OCI-LY3 (cell line): ENCODE data around the gene CALD1.

Experiments used
- EZH2phosphoT487 ChIP-seq: fragments of 200-600 bp; shearing (Covaris generic); IDR thresholded peaks from 2 replicates; pipeline ENCODE4 v1.6.1; 2018; ENCODE audit warnings: antibody characterized with exemption, mixed run types, low read depth
- TF ChIP-seq, protein P1 (sequence below): fragments of 200-600, 300-600 bp; sonication (generic); IDR thresholded peaks from 2 replicates; pipeline ENCODE4 v1.5.1; 2014; ENCODE audit warnings: antibody characterized with exemption, low read length, low read depth

DNA sequence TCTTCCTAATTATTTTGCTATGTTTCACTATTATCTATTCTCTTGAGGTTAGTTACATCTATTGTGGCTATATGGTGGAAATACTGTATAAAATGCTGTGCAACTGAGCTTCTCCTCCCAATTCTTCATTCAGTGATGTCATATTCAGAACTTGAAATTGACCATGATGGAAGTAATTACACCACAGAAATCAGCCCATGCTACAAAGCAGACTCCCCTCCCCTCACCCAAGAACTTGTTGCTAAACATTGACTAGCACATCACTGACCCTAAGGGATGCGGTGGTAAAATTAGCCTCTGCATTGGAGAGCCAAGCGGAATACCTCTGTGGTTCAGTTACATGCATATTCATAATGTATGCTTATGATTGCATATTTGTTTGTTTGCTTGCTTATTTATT lies 8.8 kb downstream of the CALD1 start:
- TF ChIP-seq, protein P1, sequence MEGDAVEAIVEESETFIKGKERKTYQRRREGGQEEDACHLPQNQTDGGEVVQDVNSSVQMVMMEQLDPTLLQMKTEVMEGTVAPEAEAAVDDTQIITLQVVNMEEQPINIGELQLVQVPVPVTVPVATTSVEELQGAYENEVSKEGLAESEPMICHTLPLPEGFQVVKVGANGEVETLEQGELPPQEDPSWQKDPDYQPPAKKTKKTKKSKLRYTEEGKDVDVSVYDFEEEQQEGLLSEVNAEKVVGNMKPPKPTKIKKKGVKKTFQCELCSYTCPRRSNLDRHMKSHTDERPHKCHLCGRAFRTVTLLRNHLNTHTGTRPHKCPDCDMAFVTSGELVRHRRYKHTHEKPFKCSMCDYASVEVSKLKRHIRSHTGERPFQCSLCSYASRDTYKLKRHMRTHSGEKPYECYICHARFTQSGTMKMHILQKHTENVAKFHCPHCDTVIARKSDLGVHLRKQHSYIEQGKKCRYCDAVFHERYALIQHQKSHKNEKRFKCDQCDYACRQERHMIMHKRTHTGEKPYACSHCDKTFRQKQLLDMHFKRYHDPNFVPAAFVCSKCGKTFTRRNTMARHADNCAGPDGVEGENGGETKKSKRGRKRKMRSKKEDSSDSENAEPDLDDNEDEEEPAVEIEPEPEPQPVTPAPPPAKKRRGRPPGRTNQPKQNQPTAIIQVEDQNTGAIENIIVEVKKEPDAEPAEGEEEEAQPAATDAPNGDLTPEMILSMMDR = no peak
- TF ChIP-seq EZH2phosphoT487 = no peak
